C4-2B (cell line): ENCODE results near the gene ADGRD2.

Experiments
- H3K27ac ChIP-seq: fragments of 450-650 bp; 2 replicates; pipeline ENCODE4 v1.5.1; 2017
- ZFX ChIP-seq: fragments of 450-650 bp; IDR thresholded peaks from 2 replicates; pipeline ENCODE4 v1.6.1; 2017
- TF ChIP-seq, protein P1 (sequence below): fragments of 450-650 bp; conservative IDR thresholded peaks from 2 replicates; pipeline ENCODE4 v1.5.1; 2017; ENCODE audit warnings: mild to moderate bottlenecking

Gene ADGRD2

DNA sequence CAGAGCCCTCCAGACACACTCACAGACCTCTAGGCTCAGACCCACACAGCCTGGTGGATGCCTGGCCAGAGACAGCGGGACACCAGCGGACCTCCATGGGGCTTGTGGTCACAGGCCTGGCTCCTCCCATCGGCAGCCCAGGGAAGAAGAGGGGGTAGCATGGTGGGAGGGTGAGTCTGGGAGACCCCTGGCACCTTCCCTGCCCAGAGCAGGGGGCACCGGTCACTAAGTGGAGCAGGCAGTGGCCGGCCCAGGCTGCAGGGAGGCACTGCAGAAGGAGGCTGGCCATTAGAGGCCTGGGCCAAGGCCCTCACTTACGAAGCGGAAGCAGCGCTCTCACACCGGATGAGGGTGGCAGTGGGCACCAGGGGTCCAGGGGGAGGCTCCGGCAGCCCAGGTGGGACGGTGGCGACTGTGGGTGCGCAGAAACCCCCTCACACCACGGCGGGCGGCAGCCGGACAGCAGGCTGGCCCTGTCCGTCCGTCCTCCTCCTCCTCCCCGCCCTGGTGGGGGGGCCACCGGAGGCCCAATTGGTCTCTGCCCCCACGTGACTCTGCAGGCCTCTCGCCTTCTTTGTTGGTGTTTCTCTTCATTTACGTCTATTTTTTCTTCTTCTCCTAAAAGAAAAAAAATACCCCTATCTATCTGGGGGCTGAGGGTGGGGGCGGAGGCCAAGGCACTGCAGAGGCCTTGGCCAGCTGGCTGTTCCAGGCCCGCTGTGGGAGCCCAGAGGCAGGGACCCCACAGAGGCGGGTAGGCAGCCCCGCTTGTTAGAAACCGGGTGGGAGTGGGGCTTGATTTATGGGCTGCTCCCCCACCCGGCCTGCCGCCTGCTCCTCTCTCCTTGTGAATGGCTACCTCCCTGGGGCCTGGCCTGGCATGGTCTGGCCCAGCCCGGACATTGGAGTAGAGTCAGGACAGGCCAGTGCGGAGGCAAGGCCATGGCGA lies 57.0 kb downstream of the ADGRD2 start, which contains the start of gene NR5A1:
TSS of gene NR5A1 (minus strand) at position 469 of the 949 bp plus-strand sequence. CDS start 4,004 bp downstream, outside the sequence.
- TF ChIP-seq ZFX: no peak
- TF ChIP-seq, protein P1, sequence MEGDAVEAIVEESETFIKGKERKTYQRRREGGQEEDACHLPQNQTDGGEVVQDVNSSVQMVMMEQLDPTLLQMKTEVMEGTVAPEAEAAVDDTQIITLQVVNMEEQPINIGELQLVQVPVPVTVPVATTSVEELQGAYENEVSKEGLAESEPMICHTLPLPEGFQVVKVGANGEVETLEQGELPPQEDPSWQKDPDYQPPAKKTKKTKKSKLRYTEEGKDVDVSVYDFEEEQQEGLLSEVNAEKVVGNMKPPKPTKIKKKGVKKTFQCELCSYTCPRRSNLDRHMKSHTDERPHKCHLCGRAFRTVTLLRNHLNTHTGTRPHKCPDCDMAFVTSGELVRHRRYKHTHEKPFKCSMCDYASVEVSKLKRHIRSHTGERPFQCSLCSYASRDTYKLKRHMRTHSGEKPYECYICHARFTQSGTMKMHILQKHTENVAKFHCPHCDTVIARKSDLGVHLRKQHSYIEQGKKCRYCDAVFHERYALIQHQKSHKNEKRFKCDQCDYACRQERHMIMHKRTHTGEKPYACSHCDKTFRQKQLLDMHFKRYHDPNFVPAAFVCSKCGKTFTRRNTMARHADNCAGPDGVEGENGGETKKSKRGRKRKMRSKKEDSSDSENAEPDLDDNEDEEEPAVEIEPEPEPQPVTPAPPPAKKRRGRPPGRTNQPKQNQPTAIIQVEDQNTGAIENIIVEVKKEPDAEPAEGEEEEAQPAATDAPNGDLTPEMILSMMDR: no peak
- H3K27ac ChIP-seq: no peak within 1 kb of the TSS

DNA sequence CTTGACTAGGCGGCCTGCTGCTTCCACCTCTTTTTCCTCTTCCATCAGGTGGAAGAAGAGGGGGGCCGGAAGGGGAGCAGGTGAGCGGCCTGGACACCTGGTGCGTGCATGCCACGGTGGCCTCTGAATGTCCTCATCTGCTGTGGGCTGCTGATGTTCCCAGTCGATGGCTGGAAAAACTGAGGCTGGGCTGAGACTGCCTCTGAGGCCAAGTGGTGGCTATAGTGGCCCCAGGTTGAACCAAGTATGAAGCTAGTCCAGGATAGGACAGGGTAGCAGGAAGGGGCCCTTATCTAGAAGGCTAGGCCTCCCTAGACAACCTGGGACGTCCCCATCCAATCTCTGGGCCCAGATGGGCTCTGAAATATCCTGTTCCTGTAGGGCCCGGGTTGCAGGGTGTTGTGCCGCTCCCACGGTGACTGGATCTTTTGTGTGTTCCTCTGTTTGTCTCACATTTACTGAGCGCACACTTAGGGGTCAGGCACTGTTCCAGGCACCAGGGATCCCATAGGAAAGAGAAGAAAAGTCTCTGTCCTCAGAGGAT lies 57.7 kb downstream of the ADGRD2 start:
- no peak overlapping the region for H3K27ac ChIP-seq
- TF ChIP-seq, protein P1: no peak
- no peak for TF ChIP-seq ZFX

DNA sequence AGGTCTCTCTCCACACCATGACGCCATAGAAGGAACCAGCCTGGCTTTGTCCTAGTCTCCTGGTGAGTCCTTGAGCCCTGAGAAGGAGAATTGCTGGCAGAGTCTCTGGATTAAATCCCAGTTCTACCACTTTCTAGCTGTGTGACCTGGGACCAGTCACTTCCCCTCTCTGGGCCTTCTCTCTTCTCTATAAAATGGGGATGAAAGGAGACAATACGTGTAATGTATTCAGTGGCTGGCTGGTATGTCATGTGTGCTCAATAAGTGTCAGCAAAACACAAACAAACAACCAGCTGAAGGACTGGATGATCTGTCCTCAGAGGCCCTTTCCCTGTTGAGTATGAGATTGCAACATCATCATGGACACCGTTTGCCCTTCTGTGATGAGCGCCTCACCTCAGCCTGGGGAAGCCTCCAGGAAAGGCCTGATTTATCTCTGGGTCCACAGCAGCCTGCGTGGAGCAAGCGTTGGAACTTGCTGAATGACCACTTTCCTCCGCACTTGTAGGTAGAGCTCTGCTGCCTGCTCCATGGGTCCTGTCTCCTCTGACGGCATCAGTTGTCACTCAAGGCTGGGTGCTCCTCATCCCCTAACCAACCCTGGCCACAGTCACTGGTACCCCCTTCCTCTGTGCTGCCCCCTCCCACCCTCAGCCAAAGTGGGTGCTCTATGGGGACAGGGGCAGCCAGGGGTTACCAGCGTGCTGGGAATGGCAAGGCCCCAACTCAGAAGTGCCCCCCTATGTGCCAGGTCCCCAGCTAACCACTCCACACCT lies 60.6 kb downstream of the ADGRD2 start:
- H3K27ac ChIP-seq: no peak overlapping the region
- TF ChIP-seq, protein P1: no peak
- TF ChIP-seq ZFX: no peak

DNA sequence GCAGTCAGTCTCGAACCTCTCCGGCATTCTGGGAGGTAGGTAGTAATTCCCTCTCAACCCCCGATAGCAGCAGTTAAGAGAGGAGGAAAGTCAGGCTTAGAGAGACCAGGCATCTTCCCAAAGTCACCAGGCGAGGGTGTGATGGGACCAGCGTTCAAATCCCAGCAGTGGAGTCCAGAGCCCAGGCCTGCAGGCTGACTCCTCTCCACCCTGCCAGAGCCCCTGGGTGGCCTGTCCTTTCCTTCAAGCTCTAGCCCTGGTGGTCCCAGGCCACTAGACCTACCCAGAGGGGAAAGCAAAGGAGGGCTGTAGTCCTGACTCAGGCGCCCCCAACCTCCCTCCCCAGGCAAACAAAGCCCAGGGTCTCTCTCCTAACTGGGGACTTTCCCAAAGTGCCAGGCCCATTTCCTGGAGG lies 61.2 kb downstream of the ADGRD2 start:
- TF ChIP-seq ZFX: no peak
- TF ChIP-seq, protein P1: no peak
- H3K27ac ChIP-seq: no peak overlapping the region

DNA sequence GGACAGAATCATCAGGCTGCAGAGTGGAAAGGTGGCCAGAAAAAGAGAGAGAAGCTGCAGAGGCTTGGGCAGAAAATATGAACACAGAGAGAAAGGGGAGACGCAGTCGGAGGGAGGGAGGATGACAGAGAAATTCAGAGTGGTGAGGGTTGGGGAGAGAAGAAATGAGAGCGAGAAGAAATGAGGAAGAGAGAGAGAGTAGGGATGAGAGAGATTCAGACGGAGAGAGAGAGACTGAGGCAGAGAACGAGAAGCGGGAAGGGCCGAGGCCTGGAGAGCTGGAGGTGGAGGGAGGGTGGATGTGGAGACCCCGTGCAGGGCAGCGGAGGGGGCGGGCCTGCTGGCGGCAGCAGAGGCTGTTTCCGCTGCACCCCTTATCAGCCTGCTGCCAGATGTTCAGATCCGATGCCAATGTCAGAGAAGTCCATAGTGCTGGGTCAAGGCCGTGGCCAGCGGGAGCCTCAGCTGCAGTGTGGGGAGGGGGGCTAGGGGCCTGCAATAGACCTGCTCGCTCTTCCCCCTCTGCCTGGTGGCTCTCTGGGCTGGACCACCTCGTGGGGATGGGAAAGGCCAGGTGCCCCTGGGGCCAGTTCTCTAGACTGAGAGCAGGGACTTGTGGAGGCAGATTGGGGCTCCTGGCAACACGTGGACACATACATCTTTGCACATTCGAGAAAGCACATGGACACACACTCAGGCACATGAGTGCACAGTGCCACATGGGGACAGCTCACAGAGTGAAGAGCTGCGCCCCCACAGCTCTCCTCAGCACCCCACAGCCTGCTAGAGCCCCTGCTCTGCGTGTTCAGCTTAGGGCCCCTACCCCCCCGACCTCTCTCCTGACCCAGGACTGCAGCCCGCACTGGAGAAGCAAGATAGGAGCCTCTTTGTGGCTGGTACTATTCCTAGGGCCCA lies 61.9 kb downstream of the ADGRD2 start:
- TF ChIP-seq ZFX: no peak
- TF ChIP-seq, protein P1: no peak
- no peak overlapping the region for H3K27ac ChIP-seq

DNA sequence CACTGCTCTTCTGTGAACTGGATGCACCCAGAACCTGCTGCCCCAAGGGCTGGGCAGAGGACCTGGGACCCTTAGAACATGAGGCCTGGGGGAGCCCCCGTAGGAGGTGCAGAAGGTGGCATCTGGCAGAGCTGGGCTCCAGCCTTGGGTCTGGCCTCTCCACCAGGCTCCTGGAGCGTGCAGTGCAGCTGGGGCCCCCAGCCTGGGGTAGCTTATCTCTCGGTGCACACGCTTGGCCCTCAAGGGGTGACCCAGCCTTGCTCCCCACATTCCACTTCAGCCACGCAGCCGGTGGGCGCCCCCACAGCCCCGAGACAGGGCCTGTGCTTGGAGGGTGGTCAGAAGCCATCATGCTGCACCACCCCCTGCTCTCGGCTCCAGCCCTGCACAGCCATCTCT lies 62.6 kb downstream of the ADGRD2 start:
- TF ChIP-seq, protein P1: no peak
- no peak for TF ChIP-seq ZFX

More for the DNA sequence above, 62.6 kb downstream of the ADGRD2 start:
- H3K27ac ChIP-seq: no peak overlapping the region
